ENCODE measurements around the gene BOC.

BOC gene

DNA sequence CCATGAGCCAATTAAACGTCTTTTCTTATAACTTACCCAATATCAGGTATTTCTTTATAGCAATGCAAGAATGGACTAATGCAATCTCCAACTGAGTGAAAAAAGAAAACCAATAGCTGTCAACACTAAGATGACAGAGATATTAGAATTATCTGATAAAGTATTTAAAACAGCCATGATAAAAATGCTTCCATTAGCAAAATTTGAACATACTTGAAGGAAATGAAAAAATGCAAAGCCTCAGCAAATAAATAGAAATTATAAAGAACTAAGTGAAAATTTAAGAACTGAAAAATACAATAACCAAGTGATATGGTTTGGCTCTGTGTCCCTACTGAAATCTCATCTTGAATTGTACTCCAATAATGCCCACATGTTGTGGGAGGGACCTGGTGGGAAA, 99.6 kb downstream of the BOC start:
- no peak overlapping the region for H3K4me3 ChIP-seq (ENCODE audit: low read depth in 1 of 2, low read length in 2 of 2)
- TF ChIP-seq EZH2 (IDR thresholded peaks at IDR 0.05; ENCODE audit: borderline replicate concordance, low read depth, low read length, severe bottlenecking): no peak
- TF ChIP-seq, protein P1, sequence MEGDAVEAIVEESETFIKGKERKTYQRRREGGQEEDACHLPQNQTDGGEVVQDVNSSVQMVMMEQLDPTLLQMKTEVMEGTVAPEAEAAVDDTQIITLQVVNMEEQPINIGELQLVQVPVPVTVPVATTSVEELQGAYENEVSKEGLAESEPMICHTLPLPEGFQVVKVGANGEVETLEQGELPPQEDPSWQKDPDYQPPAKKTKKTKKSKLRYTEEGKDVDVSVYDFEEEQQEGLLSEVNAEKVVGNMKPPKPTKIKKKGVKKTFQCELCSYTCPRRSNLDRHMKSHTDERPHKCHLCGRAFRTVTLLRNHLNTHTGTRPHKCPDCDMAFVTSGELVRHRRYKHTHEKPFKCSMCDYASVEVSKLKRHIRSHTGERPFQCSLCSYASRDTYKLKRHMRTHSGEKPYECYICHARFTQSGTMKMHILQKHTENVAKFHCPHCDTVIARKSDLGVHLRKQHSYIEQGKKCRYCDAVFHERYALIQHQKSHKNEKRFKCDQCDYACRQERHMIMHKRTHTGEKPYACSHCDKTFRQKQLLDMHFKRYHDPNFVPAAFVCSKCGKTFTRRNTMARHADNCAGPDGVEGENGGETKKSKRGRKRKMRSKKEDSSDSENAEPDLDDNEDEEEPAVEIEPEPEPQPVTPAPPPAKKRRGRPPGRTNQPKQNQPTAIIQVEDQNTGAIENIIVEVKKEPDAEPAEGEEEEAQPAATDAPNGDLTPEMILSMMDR (IDR thresholded peaks at IDR 0.05; ENCODE audit: borderline replicate concordance, extremely low read depth, low read length, poor library complexity, severe bottlenecking): no peak
- H4K20me1 ChIP-seq (ENCODE audit: insufficient read depth, low read length): no peaks in the 10 kb centered on the region
- no peak overlapping the region for H3K9ac ChIP-seq (ENCODE audit: low read depth, low read length)
- H3K9me3 ChIP-seq (ENCODE audit: insufficient read depth, low read length, severe bottlenecking): peaks cover 14% of the 10 kb centered on the region
- no peak for DNase-seq
- H3K4me2 ChIP-seq (ENCODE audit: insufficient read depth, low read length): no peak overlapping the region
- ATAC-seq (ENCODE audit: insufficient read depth, low read depth): no peak
- no peaks in the 10 kb centered on the region for H3K4me1 ChIP-seq (ENCODE audit: insufficient read depth, low read length)
- H3K36me3 ChIP-seq (ENCODE audit: insufficient read depth, low read length): no peaks in the 10 kb centered on the region
- H3K27me3 ChIP-seq (ENCODE audit: insufficient read depth, low read length, poor library complexity): no peaks in the 10 kb centered on the region
- no peak overlapping the region for H2AFZ ChIP-seq (ENCODE audit: low read depth, low read length)
- no peak overlapping the region for H3K27ac ChIP-seq (ENCODE audit: low read length)
- no peaks in the 10 kb centered on the region for H3K79me2 ChIP-seq (ENCODE audit: insufficient read depth, low read length)

DNA sequence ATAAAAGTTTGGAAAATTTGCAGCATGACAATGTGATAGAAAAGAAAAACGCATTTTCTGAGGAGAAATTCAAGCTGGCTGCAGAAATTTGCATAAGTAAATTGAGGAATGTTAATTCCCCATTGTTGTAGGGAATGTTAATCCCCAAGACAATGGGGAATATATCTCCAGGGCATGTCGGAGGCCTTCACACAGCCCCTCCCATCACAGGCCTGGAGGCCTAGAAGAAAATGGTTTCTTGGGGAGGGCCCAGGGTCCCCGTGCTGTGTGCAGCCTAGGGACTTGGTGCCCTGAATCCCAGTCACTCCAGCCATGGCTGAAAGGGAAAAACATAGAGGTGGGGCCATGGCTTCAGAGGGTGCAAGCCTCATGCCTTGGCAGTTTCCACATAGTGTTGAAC, 101.1 kb downstream of the BOC start:
- TF ChIP-seq EZH2 (IDR thresholded peaks at IDR 0.05; ENCODE audit: borderline replicate concordance, low read depth, low read length, severe bottlenecking): no peak
- TF ChIP-seq, protein P1 (IDR thresholded peaks at IDR 0.05; ENCODE audit: borderline replicate concordance, extremely low read depth, low read length, poor library complexity, severe bottlenecking): no peak
- Histone ChIP-seq H3K4me3 (ENCODE audit: low read depth in 1 of 2, low read length in 2 of 2) (no peak overlapping the region), H3K4me2 (ENCODE audit: insufficient read depth, low read length) (no peak overlapping the region), H3K36me3 (ENCODE audit: insufficient read depth, low read length) (no peaks in the 10 kb centered on the region), H3K27ac (ENCODE audit: low read length) (no peak overlapping the region), H3K4me1 (ENCODE audit: insufficient read depth, low read length) (no peaks in the 10 kb centered on the region), H3K9me3 (ENCODE audit: insufficient read depth, low read length, severe bottlenecking) (peaks cover 18% of the 10 kb centered on the region), H3K27me3 (ENCODE audit: insufficient read depth, low read length, poor library complexity) (no peaks in the 10 kb centered on the region), H4K20me1 (ENCODE audit: insufficient read depth, low read length) (no peaks in the 10 kb centered on the region), H3K9ac (ENCODE audit: low read depth, low read length) (no peak overlapping the region), H2AFZ (ENCODE audit: low read depth, low read length) (no peak overlapping the region), H3K79me2 (ENCODE audit: insufficient read depth, low read length) (no peaks in the 10 kb centered on the region)
- no peak for DNase-seq
- ATAC-seq (ENCODE audit: insufficient read depth, low read depth): no peak

DNA sequence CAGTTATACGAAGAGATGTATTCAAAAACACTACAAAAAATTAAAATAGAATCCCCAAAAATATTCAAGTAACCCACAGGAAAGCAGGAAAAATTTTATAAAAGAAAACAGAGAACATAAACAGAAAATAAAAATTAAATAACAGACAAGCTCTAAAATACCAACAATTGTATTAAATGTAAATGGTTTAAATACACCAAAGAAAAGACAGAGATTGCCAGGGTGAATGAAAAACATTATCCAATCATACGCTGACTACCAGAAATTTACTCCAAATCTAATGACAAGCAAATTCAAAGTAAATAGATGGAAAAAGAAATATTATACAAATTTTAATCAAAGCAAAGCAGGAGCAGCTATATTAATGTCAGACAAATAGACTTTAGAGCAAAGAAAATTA, 103.6 kb downstream of the BOC start:
- no peaks in the 10 kb centered on the region for H3K36me3 ChIP-seq (ENCODE audit: insufficient read depth, low read length)

More for the DNA sequence above, 103.6 kb downstream of the BOC start:
- Histone ChIP-seq H3K79me2 (ENCODE audit: insufficient read depth, low read length) (no peaks in the 10 kb centered on the region), H4K20me1 (ENCODE audit: insufficient read depth, low read length) (no peaks in the 10 kb centered on the region), H3K4me1 (ENCODE audit: insufficient read depth, low read length) (no peaks in the 10 kb centered on the region), H2AFZ (ENCODE audit: low read depth, low read length) (no peak overlapping the region), H3K27me3 (ENCODE audit: insufficient read depth, low read length, poor library complexity) (no peaks in the 10 kb centered on the region), H3K4me2 (ENCODE audit: insufficient read depth, low read length) (no peak overlapping the region), H3K9ac (ENCODE audit: low read depth, low read length) (no peak overlapping the region), H3K27ac (ENCODE audit: low read length) (no peak overlapping the region), H3K9me3 (ENCODE audit: insufficient read depth, low read length, severe bottlenecking) (peaks cover 18% of the 10 kb centered on the region), H3K4me3 (ENCODE audit: low read depth in 1 of 2, low read length in 2 of 2) (no peak overlapping the region)
- DNase-seq (no peak), ATAC-seq (ENCODE audit: insufficient read depth, low read depth) (no peak)
- TF ChIP-seq, protein P1 (IDR thresholded peaks at IDR 0.05; ENCODE audit: borderline replicate concordance, extremely low read depth, low read length, poor library complexity, severe bottlenecking): no peak
- no peak for TF ChIP-seq EZH2 (IDR thresholded peaks at IDR 0.05; ENCODE audit: borderline replicate concordance, low read depth, low read length, severe bottlenecking)
